IMR-90 (cell line): ENCODE results near the gene PLA2G15. TPM values are rescaled to one million over a fixed set of nuclear protein-coding genes. Genes with fewer than 3 reads are reported as not detected.

ENCODE experiments used
- ATAC-seq: fragments of 200-7000 bp; cut with Tn5 transposase; 2 replicates; pipeline ENCODE4 v1.9.1; 2020; ENCODE audit warnings: low read depth, mild to moderate bottlenecking, moderate library complexity
- BruUV-seq: library from RNA; stranded (reverse); fragments of 400-500 nt; replicated peaks from 2 replicates; lab custom pipeline; 2021; lab: Mats Ljungman, UMichigan
- CTCF ChIA-PET: fragments of 300-600 bp; formaldehyde crosslinking; extraction: SDS; loops from one replicate; lab custom pipeline; 2021; ENCODE audit warnings: antibody characterized with exemption; lab: Yijun Ruan, JAX
- POLR2A ChIA-PET: fragments of 300-600 bp; sonication (Branson Sonifier 250); formaldehyde crosslinking; loops from one replicate; lab custom pipeline; 2022; ENCODE audit warnings: antibody characterized with exemption; ENCODE audit not compliant: unreplicated experiment; lab: Charles Lee
- DNase-seq: peaks from one replicate; pipeline ENCODE4 v3.0.0; 2013
- H2AFZ ChIP-seq: replicated peaks from 2 replicates; pipeline ENCODE3; 2013; ENCODE audit warnings: low read length, mild to moderate bottlenecking; ENCODE audit not compliant: poor library complexity
- H2AK5ac ChIP-seq: 2 replicates; pipeline ENCODE4 v1.6.1; 2013; ENCODE audit warnings: low read depth, low read length, inconsistent platforms
- H2AK9ac ChIP-seq: replicated peaks from 2 replicates; pipeline ENCODE3; 2013; ENCODE audit warnings: mild to moderate bottlenecking, low read depth, low read length, moderate library complexity; ENCODE audit not compliant: poor library complexity
- H2BK120ac ChIP-seq: 2 replicates; pipeline ENCODE4 v1.6.1; 2013; ENCODE audit warnings: low read depth, low read length, inconsistent platforms
- H2BK15ac ChIP-seq: 3 replicates; pipeline ENCODE4 v1.6.1; 2013; ENCODE audit warnings: low read depth, low read length, inconsistent platforms
- H2BK20ac ChIP-seq: 2 replicates; pipeline ENCODE4 v1.6.1; 2013; ENCODE audit warnings: low read depth, mild to moderate bottlenecking, inconsistent platforms, low read length, moderate library complexity
- H2BK5ac ChIP-seq: 2 replicates; pipeline ENCODE4 v1.6.1; 2013; ENCODE audit warnings: mild to moderate bottlenecking, low read depth, low read length, inconsistent platforms; ENCODE audit not compliant: poor library complexity, severe bottlenecking
- H3K14ac ChIP-seq: replicated peaks from 2 replicates; pipeline ENCODE4 v1.6.1; 2013; ENCODE audit warnings: low read depth, low read length, inconsistent platforms
- H3K18ac ChIP-seq: 2 replicates; pipeline ENCODE4 v1.6.1; 2013; ENCODE audit warnings: low read depth, low read length, control low read depth
- H3K23ac ChIP-seq: 2 replicates; pipeline ENCODE4 v1.6.1; 2013; ENCODE audit warnings: low read depth, low read length, inconsistent platforms
- H3K27ac ChIP-seq: 2 replicates; pipeline ENCODE4 v1.5.1; 2013; ENCODE audit warnings: mild to moderate bottlenecking, control low read depth, low read length; ENCODE audit not compliant: insufficient read depth
- H3K27me3 ChIP-seq: 2 replicates; pipeline ENCODE4 v1.6.1; 2013; ENCODE audit warnings: low read length; ENCODE audit not compliant: control insufficient read depth, insufficient read depth
- H3K36me3 ChIP-seq: 2 replicates; pipeline ENCODE4 v1.6.1; 2013; ENCODE audit warnings: low read length, mixed read lengths; ENCODE audit not compliant: control insufficient read depth, insufficient read depth
- H3K4ac ChIP-seq: 2 replicates; pipeline ENCODE4 v1.6.1; 2013; ENCODE audit warnings: low read depth, low read length, inconsistent platforms
- H3K4me1 ChIP-seq: 2 replicates; pipeline ENCODE4 v1.6.1; 2013; ENCODE audit warnings: low read length, mixed read lengths; ENCODE audit not compliant: control insufficient read depth, insufficient read depth
- H3K4me2 ChIP-seq: 2 replicates; pipeline ENCODE4 v1.6.1; 2013; ENCODE audit warnings: low read depth, mild to moderate bottlenecking, control low read depth, low read length, moderate library complexity
- H3K4me3 ChIP-seq: 2 replicates; pipeline ENCODE4 v1.5.1; 2013; ENCODE audit warnings: low read depth, mild to moderate bottlenecking, control low read depth, low read length, moderate library complexity; ENCODE audit not compliant: insufficient read depth
- H3K56ac ChIP-seq: 2 replicates; pipeline ENCODE4 v1.6.1; 2013; ENCODE audit warnings: low read length, inconsistent platforms; ENCODE audit not compliant: insufficient read depth; ENCODE audit errors: extremely low read depth
- H3K79me1 ChIP-seq, 2 experiments: 2 replicates each; pipeline ENCODE4 v1.6.1; 2013; ENCODE audit warnings: low read length in 2 of 2, inconsistent platforms in 1 of 2, low read depth in 1 of 2
- H3K9ac ChIP-seq: 2 replicates; pipeline ENCODE4 v1.6.1; 2013; ENCODE audit warnings: low read depth, low read length, control low read depth
- H3K9me1 ChIP-seq: 2 replicates; pipeline ENCODE4 v1.6.1; 2013; ENCODE audit warnings: low read length, inconsistent platforms; ENCODE audit not compliant: insufficient read depth
- H3K9me3 ChIP-seq: 2 replicates; pipeline ENCODE4 v1.6.1; 2013; ENCODE audit warnings: low read length; ENCODE audit not compliant: control insufficient read depth, insufficient read depth
- H4K20me1 ChIP-seq: 2 replicates; pipeline ENCODE4 v1.6.1; 2013; ENCODE audit warnings: low read length, inconsistent platforms; ENCODE audit not compliant: insufficient read depth
- H4K5ac ChIP-seq: 2 replicates; pipeline ENCODE4 v1.6.1; 2013; ENCODE audit warnings: mild to moderate bottlenecking, low read depth, low read length, control low read depth
- H4K8ac ChIP-seq, 2 experiments: 2 replicates each; pipeline ENCODE4 v1.6.1; 2013; ENCODE audit warnings: low read depth in 2 of 2, low read length in 2 of 2, control low read depth in 1 of 2, inconsistent platforms in 1 of 2
- H4K91ac ChIP-seq: 2 replicates; pipeline ENCODE4 v1.6.1; 2013; ENCODE audit warnings: low read depth, low read length, inconsistent platforms; ENCODE audit not compliant: insufficient read depth
- USF2 ChIP-seq: fragments of 150-350 bp; IDR thresholded peaks from 2 replicates; pipeline ENCODE4 v1.6.1; 2017; ENCODE audit warnings: mild to moderate bottlenecking, antibody characterized with exemption, low read length, low read depth
- WGBS, 2 experiments: methylation state at CpG; one replicate each; pipeline versions ENCODE4 v1.1.5 to v1.1.7; 2013; ENCODE audit warnings: missing lambda C conversion rate in 2 of 2; ENCODE audit not compliant: insufficient read length in 1 of 2; ENCODE audit errors: extremely low coverage in 2 of 2; 5-methylcytosine and 5-hydroxymethylcytosine counted together
- dilution Hi-C: fragments of 300-500 bp; cut with HindIII; formaldehyde crosslinking; loops from one replicate; pipeline ENCODE4 v1.14.3; 2018; ENCODE audit warnings: low sequenced_read_pairs; ENCODE audit not compliant: unreplicated experiment
- in situ Hi-C: fragments of 300-500 bp; cut with MboI; formaldehyde crosslinking; loops from 3 replicates; pipeline ENCODE4 v1.14.3; 2019; ENCODE audit warnings: low sequenced_read_pairs, inconsistent platforms, mixed read lengths
- intact Hi-C: fragments of 100-400 bp; cut with micrococcal nuclease; formaldehyde crosslinking; loops from 2 replicates; pipeline ENCODE4 v1.10.0; 2022
- polyA plus RNA-seq, 3 experiments: library from polyadenylated mRNA; depleted of rRNA; stranded (reverse); fragments of >200 nt; gene quantifications; 2 replicates each; pipeline ENCODE4 v1.2.3, GENCODE V29; 2012; ENCODE audit warnings: low replicate concordance in 1 of 3
- total RNA-seq: library from RNA; depleted of rRNA; stranded (reverse); fragments of >200 nt; gene quantifications from 2 replicates; pipeline ENCODE4 v1.2.3, GENCODE V29; 2012

PLA2G15 gene
- total and polyA plus RNA-seq, 2 of the 4 experiments (the other 2 are of a cell fraction), result 19.5 to 31.7 TPM

- Histone ChIP-seq H4K8ac (no peak overlapping the region), H3K14ac (no peak overlapping the region), H4K5ac (no peak overlapping the region), H3K27me3 (no peaks in the 10 kb centered on the region), H3K9ac (no peak overlapping the region), H3K4me2 (no peak overlapping the region), H3K4ac (no peak overlapping the region), H3K27ac (no peak overlapping the region), H3K23ac (no peak overlapping the region), H3K9me3 (no peaks in the 10 kb centered on the region), H3K9me1 (peaks cover 5% of the 10 kb centered on the region), H3K4me1 (no peaks in the 10 kb centered on the region), H2BK15ac (no peak overlapping the region), H2BK120ac (no peak overlapping the region), H2BK5ac (no peak overlapping the region), H4K91ac (no peak overlapping the region), H4K20me1 (no peaks in the 10 kb centered on the region), H3K36me3 (peaks cover 4% of the 10 kb centered on the region; the same call in 1 of the 2 replicates), H2AK9ac (no peak overlapping the region), H3K79me1 (peaks cover 3% of the 10 kb centered on the region in 2 experiments; a peak in 2 of 4 replicates), H2AFZ (no peak overlapping the region), H2AK5ac (no peak overlapping the region), H3K4me3 (no peak overlapping the region), H2BK20ac (no peak overlapping the region), H3K18ac (no peak overlapping the region), H3K56ac (no peak overlapping the region)
- CTCF ChIA-PET, result interaction anchor here (1.2 kb wide), 1 partner anchor 15 kb away, joined by 5 read pairs; no protein-coding TSS in a partner anchor
- intact Hi-C loops, result no loop called here
- no TSS peak for BruUV-seq
- ATAC-seq (no peak), DNase-seq (no peak)
- POLR2A ChIA-PET, result interaction anchor here (0.6 kb wide), 1 partner anchor 52 kb away, joined by 4 read pairs; no protein-coding TSS in a partner anchor
- no peak for TF ChIP-seq USF2
- in situ Hi-C loops, result no loop called here
- dilution Hi-C loops, result no loop called here
- WGBS, 2 experiments, result no CpG with 5 or more reads among the region's 4 CpGs
Observed at GRCh38 chr16:68217506-68217905, 27.7 kb upstream of the PLA2G15 start.
